ENCODE data around the gene SCFD2.
A peak's percentile ranks its signal among the peaks of the same experiment; 100 is the strongest.

SCFD2 gene

GRCh38 chr4:53022513-53023100 lies 343.3 kb downstream of the SCFD2 start:
- H3K4me3 ChIP-seq (ENCODE audit: low read depth, low read length), result no peak overlapping the region
- no peak for TF ChIP-seq CTCF (IDR thresholded peaks at IDR 0.05; ENCODE audit: low read depth, low read length)

GRCh38 chr4:53021754-53022512 lies 343.9 kb downstream of the SCFD2 start:
- no peak overlapping the region for H3K4me3 ChIP-seq (ENCODE audit: low read depth, low read length)
- TF ChIP-seq CTCF (IDR thresholded peaks at IDR 0.05; ENCODE audit: low read depth, low read length), result no peak

- TF ChIP-seq CTCF (IDR thresholded peaks at IDR 0.05; ENCODE audit: low read depth, low read length), result no peak
- no peak overlapping the region for H3K4me3 ChIP-seq (ENCODE audit: low read depth, low read length)
Observed at GRCh38 chr4:53019485-53020382, 346.1 kb downstream of the SCFD2 start.

GRCh38 chr4:53018471-53018870 lies 347.4 kb downstream of the SCFD2 start:
- H3K4me3 ChIP-seq (ENCODE audit: low read depth, low read length), result no peak overlapping the region
- no peak for TF ChIP-seq CTCF (IDR thresholded peaks at IDR 0.05; ENCODE audit: low read depth, low read length)

- TF ChIP-seq CTCF (IDR thresholded peaks at IDR 0.05; ENCODE audit: low read depth, low read length), result no peak
- H3K4me3 ChIP-seq (ENCODE audit: low read depth, low read length), result no peak overlapping the region
Observed at GRCh38 chr4:53016099-53016820, 349.6 kb downstream of the SCFD2 start.

GRCh38 chr4:53015681-53016080 lies 350.2 kb downstream of the SCFD2 start:
- TF ChIP-seq CTCF (IDR thresholded peaks at IDR 0.05; ENCODE audit: low read depth, low read length), result peak; percentile 67
- H3K4me3 ChIP-seq (ENCODE audit: low read depth, low read length), result no peak overlapping the region
